DOHH2 (cell line): ENCODE data around the gene SLC22A13.

Experiments
- EZH2phosphoT487 ChIP-seq: fragments of 200-600 bp; sonication (generic); IDR thresholded peaks from 2 replicates; pipeline ENCODE4 v1.6.1; 2017; ENCODE audit warnings: borderline replicate concordance, mild to moderate bottlenecking, antibody characterized with exemption, low read length, moderate library complexity, mixed read lengths
- TF ChIP-seq, protein P1 (sequence below): fragments of 200-600 bp; sonication (generic); IDR thresholded peaks from one replicate; pipeline ENCODE4 v1.5.1; 2014; ENCODE audit warnings: antibody characterized with exemption, mild to moderate bottlenecking, low read depth, low read length; ENCODE audit not compliant: poor library complexity, severe bottlenecking

DNA sequence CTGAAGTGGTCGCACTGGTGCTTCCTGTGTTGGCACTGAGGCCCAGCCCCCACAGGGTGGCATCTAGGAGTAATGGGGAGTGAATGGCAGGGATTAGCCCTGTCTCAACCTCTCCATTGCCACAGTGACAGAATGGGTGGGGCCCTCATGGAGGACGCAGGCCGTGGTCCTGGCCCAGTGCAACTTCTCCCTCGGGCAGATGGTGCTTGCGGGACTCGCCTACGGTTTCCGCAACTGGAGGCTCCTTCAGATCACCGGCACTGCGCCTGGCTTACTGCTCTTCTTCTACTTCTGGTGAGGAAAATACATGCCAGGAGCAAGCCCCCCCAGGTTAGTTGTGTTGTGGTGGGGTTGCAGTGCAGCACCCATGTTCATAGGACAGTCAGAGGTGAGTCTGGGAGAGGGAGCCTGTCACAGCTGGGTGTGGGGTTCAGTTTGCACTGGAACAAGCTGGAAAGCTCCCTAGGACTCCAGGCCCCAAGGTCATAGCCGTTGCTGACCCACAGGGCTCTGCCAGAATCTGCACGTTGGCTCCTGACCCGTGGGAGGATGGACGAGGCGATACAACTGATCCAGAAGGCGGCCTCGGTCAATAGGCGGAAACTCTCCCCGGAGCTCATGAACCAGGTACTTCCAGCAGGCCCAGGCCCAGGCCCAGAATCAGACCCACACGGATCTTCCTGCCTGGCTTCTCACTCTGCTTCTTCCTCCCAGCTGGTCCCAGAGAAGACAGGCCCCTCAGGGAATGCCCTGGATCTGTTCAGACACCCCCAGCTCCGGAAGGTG lies 9.4 kb downstream of the SLC22A13 start:
- TF ChIP-seq EZH2phosphoT487 = no peak
- TF ChIP-seq, protein P1, sequence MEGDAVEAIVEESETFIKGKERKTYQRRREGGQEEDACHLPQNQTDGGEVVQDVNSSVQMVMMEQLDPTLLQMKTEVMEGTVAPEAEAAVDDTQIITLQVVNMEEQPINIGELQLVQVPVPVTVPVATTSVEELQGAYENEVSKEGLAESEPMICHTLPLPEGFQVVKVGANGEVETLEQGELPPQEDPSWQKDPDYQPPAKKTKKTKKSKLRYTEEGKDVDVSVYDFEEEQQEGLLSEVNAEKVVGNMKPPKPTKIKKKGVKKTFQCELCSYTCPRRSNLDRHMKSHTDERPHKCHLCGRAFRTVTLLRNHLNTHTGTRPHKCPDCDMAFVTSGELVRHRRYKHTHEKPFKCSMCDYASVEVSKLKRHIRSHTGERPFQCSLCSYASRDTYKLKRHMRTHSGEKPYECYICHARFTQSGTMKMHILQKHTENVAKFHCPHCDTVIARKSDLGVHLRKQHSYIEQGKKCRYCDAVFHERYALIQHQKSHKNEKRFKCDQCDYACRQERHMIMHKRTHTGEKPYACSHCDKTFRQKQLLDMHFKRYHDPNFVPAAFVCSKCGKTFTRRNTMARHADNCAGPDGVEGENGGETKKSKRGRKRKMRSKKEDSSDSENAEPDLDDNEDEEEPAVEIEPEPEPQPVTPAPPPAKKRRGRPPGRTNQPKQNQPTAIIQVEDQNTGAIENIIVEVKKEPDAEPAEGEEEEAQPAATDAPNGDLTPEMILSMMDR = no peak
